Activated B cell treated with CpG ODN at 0.5 μM for 24 hours (primary cell): ENCODE measurements around the gene FAR2. TPM values are rescaled to one million over a fixed set of nuclear protein-coding genes. Genes with fewer than 3 reads are reported as not detected.

ENCODE experiments used
- ATAC-seq: fragments of 200-7000 bp; cut with Tn5 transposase; one replicate; pipeline ENCODE4 v1.10.0; 2021; ENCODE audit warnings: low read depth, mild to moderate bottlenecking, moderate library complexity
- CTCF ChIA-PET: fragments of 350-600 bp; sonication (Branson Sonifier 250); formaldehyde crosslinking; loops from one replicate; lab custom pipeline; 2021; ENCODE audit warnings: antibody characterized with exemption; lab: Charles Lee
- POLR2A ChIA-PET: fragments of 350-600 bp; sonication (Branson Sonifier 250); formaldehyde crosslinking; loops from one replicate; lab custom pipeline; 2021; ENCODE audit warnings: antibody characterized with exemption; lab: Charles Lee
- DNase-seq: peaks from one replicate; pipeline ENCODE4 v3.0.0; 2022
- H3K27ac Mint-ChIP-seq: one replicate; pipeline ENCODE4 v1.8.0; 2020; ENCODE audit warnings: mixed read lengths
- H3K27me3 Mint-ChIP-seq: one replicate; pipeline ENCODE4 v1.8.0; 2021; ENCODE audit warnings: mixed read lengths
- H3K36me3 Mint-ChIP-seq: one replicate; pipeline ENCODE4 v1.8.0; 2021; ENCODE audit warnings: low read depth, mixed read lengths
- H3K4me1 Mint-ChIP-seq: one replicate; pipeline ENCODE4 v1.8.0; 2021; ENCODE audit warnings: mixed read lengths
- H3K4me3 Mint-ChIP-seq: one replicate; pipeline ENCODE4 v1.8.0; 2020; ENCODE audit warnings: mild to moderate bottlenecking, mixed read lengths
- H3K9me3 Mint-ChIP-seq: one replicate; pipeline ENCODE4 v1.8.0; 2020; ENCODE audit warnings: mixed read lengths
- CTCF ChIP-seq: fragments of 200-600 bp; IDR thresholded peaks from one replicate; pipeline ENCODE4 v1.8.0; 2022; ENCODE audit warnings: antibody characterized with exemption, mild to moderate bottlenecking
- intact Hi-C: fragments of 100-400 bp; cut with micrococcal nuclease; formaldehyde crosslinking; loops from one replicate; pipeline ENCODE4 v1.15.1; 2024
- total RNA-seq: library from RNA; stranded (reverse); gene quantifications from 2 replicates; pipeline ENCODE4 v1.2.3, GENCODE V29; 2022

The FAR2 gene
- total RNA-seq, 1 donor from 2014 or later, result not detected

GRCh38 chr12:29152981-29153630 is 4.0 kb downstream of the FAR2 start:
- no peak overlapping the region for H3K4me3 Mint-ChIP-seq
- intact Hi-C loops, result loop anchor here (1.0 kb wide), 1 partner anchor 11 kb away; no protein-coding TSS in a partner anchor
- ChIA-PET POLR2A (no interaction called here), CTCF (no interaction called here)
- no peak for TF ChIP-seq CTCF
- peaks cover 8% of the 10 kb centered on the region for H3K27me3 Mint-ChIP-seq
- no peak overlapping the region for H3K27ac Mint-ChIP-seq
- no peaks in the 10 kb centered on the region for H3K36me3 Mint-ChIP-seq
- DNase-seq (no peak), ATAC-seq (no peak)
- H3K9me3 Mint-ChIP-seq, result no peaks in the 10 kb centered on the region
- H3K4me1 Mint-ChIP-seq, result peaks cover 31% of the 10 kb centered on the region

GRCh38 chr12:29155079-29155478 is 6.0 kb downstream of the FAR2 start:
- no peak for ATAC-seq
- ChIA-PET POLR2A (no interaction called here), CTCF (no interaction called here)
- no peaks in the 10 kb centered on the region for H3K36me3 Mint-ChIP-seq
- no peak overlapping the region for H3K27ac Mint-ChIP-seq
- no peak overlapping the region for H3K4me3 Mint-ChIP-seq
- H3K27me3 Mint-ChIP-seq, result peaks cover 4% of the 10 kb centered on the region
- no peak for DNase-seq
- H3K4me1 Mint-ChIP-seq, result peaks cover 18% of the 10 kb centered on the region
- no peaks in the 10 kb centered on the region for H3K9me3 Mint-ChIP-seq
- intact Hi-C loops, result no loop called here
- TF ChIP-seq CTCF, result no peak

- CTCF ChIA-PET, result no interaction called here
- Mint-ChIP-seq H3K27me3 (peaks cover 2% of the 10 kb centered on the region), H3K4me3 (no peak overlapping the region), H3K27ac (no peak overlapping the region), H3K9me3 (no peaks in the 10 kb centered on the region), H3K4me1 (peaks cover 7% of the 10 kb centered on the region), H3K36me3 (no peaks in the 10 kb centered on the region)
- no peak for DNase-seq
- TF ChIP-seq CTCF, result no peak
- POLR2A ChIA-PET, result no interaction called here
- intact Hi-C loops, result no loop called here
- ATAC-seq, result no peak
Measured at GRCh38 chr12:29157486-29157946, 8.4 kb downstream of the FAR2 start.

- Mint-ChIP-seq H3K36me3 (no peaks in the 10 kb centered on the region), H3K27me3 (peaks cover 2% of the 10 kb centered on the region), H3K4me1 (peaks cover 4% of the 10 kb centered on the region), H3K9me3 (no peaks in the 10 kb centered on the region), H3K27ac (no peak overlapping the region), H3K4me3 (no peak overlapping the region)
- intact Hi-C loops, result no loop called here
- CTCF ChIA-PET, result no interaction called here
- no peak for TF ChIP-seq CTCF
- ATAC-seq (no peak), DNase-seq (no peak)
- POLR2A ChIA-PET, result no interaction called here
Measured at GRCh38 chr12:29158115-29158763, 9.2 kb downstream of the FAR2 start.

GRCh38 chr12:29159661-29160060 is 10.6 kb downstream of the FAR2 start:
- TF ChIP-seq CTCF, result no peak
- Mint-ChIP-seq H3K27me3 (peaks cover 2% of the 10 kb centered on the region), H3K4me3 (no peak overlapping the region), H3K4me1 (peaks cover 11% of the 10 kb centered on the region), H3K36me3 (no peaks in the 10 kb centered on the region), H3K27ac (no peak overlapping the region), H3K9me3 (no peaks in the 10 kb centered on the region)
- ChIA-PET POLR2A (no interaction called here), CTCF (no interaction called here)
- intact Hi-C loops, result no loop called here
- ATAC-seq (no peak), DNase-seq (no peak)
